Stimulated activated CD4-positive, alpha-beta T cell treated with anti-CD3 and anti-CD28 coated beads, Interleukin-15, amount 100 ng/mL, for 24 hours (primary cell): ENCODE results near the gene ZBTB48.
"Not testable (repeated sequence)": the region's sequence is repeated elsewhere in the genome, so short reads cannot be mapped to it uniquely, and the experiment has no call there.

Experiments
- DNase-seq: peaks from one replicate; pipeline ENCODE4 v3.0.0-alpha.2; 2020

Gene ZBTB48

DNA sequence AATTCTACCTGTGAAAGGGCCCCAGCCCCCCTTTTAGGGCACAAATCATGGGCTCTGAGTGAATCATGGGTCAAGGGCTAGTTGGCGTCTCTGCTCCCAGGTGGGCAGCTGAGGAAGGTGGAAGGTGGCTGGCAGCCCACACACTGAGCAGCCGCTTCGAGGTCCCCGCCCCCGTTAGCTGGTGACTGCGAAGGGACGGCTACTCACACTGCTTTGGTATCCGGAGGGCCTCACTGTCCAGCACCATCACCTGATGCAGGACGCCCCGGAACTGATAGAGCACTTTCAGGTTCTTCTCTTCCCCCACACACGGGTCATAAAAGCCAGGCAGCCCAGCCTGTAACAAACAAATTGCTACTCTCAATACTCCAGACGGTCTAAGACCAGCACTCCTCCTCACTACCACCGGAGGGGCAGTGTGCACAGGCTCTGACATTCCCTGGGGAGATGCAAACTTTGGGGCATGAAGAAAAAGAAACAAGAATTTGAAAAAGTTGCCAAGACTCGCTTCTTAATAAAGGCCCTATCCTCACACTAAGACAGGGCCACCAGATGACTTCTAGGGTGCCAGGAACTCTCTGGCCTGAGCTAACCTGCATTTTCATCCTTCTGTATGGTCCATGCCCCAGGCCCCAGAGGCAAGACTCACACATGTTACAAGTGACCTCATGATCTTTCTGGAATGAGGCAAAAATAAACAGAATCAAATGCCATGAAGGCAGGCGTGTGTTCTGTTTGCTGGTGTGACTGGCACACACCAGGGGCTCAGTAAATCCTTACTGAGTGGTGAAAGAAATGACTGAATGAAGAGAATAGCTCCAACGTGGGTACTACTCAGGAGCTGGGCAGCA is 56.3 kb downstream of the ZBTB48 start:
- DNase-seq: no peak

DNA sequence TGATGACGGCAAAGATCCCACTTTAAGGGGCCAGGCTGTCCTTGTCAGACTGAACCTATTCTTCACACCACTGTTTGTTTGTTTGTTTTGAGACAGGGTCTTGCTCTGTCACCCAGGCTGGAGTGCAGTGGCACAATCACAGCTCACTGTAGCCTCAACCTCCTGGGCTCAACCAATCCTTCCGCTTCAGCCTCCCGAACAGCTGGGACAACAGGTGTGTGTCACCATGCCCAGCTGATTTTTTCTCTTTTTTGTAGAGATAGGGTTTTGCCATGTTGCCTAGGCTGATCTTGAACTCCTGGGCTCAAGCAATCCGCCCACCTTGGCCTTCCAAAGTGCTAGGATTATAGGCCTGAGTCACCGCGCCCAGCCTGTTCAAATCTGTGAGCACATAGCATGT is 57.0 kb downstream of the ZBTB48 start:
- DNase-seq: not testable (repeated sequence)

DNA sequence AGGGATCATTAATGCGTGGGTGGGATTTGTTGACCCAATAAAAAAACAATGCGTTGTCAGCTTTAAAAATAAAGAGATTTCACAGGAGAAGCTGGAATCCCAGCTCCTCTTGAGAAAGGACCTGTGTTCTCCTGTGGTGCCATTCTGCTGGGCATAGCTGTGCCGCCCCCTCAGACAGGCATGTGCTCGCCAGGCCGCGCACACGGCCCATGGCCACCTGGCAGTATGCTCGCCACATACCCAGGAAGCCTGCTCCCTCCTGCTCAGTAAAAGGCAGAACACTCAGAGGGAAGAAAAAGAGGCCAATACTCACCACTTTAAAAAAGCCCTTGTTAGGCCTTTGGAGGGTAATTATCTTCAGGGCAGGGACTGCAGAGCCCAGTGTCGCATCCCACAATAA is 58.0 kb downstream of the ZBTB48 start:
- no peak for DNase-seq

DNA sequence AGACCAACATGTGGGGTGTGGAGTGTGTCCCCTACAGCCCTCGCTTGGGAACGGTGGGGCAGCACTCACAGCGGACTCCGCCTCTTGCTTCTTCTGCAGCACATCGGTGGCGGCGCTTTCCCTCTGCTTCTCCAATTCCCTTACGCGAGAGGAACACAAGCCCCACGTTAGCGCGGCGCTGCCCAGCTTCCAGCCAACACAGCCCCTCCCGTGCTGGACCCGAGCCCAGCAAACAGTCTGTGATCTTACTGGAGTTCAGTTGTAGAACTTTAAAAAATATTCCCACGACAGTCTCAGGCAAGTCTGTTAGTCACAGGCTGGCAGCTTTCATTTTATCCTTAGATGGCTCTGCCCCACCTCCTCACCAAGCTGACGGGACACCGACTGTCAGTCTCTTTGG is 58.4 kb downstream of the ZBTB48 start:
- DNase-seq: no peak
